PFSK-1 (cell line): ENCODE measurements around the gene NECAB3.

ENCODE experiments used
- FOXP2 ChIP-seq: optimal IDR thresholded peaks from 2 replicates; pipeline ENCODE3; 2011; ENCODE audit warnings: borderline replicate concordance, control low read depth, inconsistent platforms; ENCODE audit not compliant: insufficient read depth; ENCODE audit errors: extremely low read length, extremely low read depth
- POLR2AphosphoS5 ChIP-seq: IDR thresholded peaks from 2 replicates; pipeline ENCODE4 v1.6.1; 2012; ENCODE audit warnings: low read depth, mild to moderate bottlenecking, control low read depth, low read length, moderate library complexity
- REST ChIP-seq, 2 experiments: IDR thresholded peaks; 2 replicates each; pipeline versions ENCODE4 v1.6.1 to v1.8.0; 2011 to 2012; ENCODE audit warnings: low read depth in 2 of 2, low read length in 2 of 2, control low read depth in 1 of 2, inconsistent platforms in 1 of 2, mild to moderate bottlenecking in 1 of 2, moderate library complexity in 1 of 2; ENCODE audit not compliant: insufficient read depth in 1 of 2
- SIN3A ChIP-seq: IDR thresholded peaks from 2 replicates; pipeline ENCODE4 v1.6.1; 2012; ENCODE audit warnings: mild to moderate bottlenecking, low read length, moderate library complexity, borderline replicate concordance; ENCODE audit not compliant: insufficient read depth
- TAF1 ChIP-seq: IDR thresholded peaks from 2 replicates; pipeline ENCODE4 v1.6.1; 2012; ENCODE audit warnings: low read length, control low read depth, borderline replicate concordance; ENCODE audit not compliant: insufficient read depth

The NECAB3 gene

DNA sequence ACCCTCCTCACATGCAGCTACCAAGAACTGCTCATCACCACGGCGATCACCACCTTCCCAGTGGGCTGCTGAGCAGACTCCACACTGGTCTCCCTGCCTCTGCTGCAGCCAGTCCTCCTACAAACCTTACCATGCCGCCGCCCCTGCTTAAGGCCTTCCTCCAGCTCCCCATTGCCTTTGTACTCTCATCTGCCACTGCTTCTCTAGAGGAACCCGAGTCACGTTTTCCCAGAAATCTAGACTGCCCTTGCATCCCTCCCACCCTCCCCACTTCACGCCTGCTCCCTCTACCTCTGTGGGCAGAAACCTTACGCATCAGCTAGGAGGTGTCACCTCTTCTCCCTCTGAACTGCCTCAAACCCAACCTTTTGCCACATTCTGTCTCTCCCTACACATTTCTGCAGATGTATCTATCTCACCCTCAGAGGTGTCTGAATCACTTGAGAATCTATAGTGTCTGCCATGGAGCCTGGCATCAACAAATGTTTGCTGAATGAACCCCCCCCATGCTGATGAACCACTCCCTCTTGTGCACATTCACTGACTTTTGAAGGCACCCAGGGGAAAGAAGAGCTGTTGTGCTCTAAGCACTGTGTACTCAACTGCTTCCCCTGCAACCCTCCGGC lies 7.6 kb upstream of the NECAB3 start:
- TF ChIP-seq POLR2AphosphoS5 (no peak), TAF1 (no peak), REST (IDR thresholded peaks at IDR 0.05; ENCODE audit: insufficient read depth in 1 of 2, low read depth in 2 of 2, low read length in 2 of 2) (no peak), SIN3A (no peak), FOXP2 (no peak)

- TF ChIP-seq TAF1 (no peak), REST (IDR thresholded peaks at IDR 0.05; ENCODE audit: insufficient read depth in 1 of 2, low read depth in 2 of 2, low read length in 2 of 2) (no peak), FOXP2 (no peak), POLR2AphosphoS5 (no peak), SIN3A (no peak)
Observed at GRCh38 chr20:33681288-33681687, 7.1 kb upstream of the NECAB3 start.

DNA sequence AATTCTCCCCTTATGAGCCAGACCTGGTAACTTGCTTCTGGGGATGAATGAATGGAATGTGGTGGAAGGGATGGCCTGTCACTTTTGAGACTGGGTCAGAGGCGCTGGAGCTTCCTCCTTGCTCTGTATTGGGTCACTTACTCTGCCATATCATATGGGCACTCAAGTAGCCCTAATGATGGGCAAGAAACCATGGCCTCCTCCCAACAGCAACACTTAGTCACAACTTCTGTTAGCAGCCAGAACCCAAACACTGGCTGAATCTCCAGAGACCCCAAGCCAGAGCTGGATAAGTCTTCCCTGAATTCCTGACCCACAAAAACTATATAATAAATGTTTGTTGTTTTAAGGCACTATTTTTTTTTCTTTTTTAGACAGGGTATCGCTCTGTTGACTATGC lies 6.5 kb upstream of the NECAB3 start:
- no peak for TF ChIP-seq FOXP2
- TF ChIP-seq SIN3A: no peak
- no peak for TF ChIP-seq POLR2AphosphoS5
- TF ChIP-seq TAF1: no peak
- TF ChIP-seq REST (IDR thresholded peaks at IDR 0.05; ENCODE audit: insufficient read depth in 1 of 2, low read depth in 2 of 2, low read length in 2 of 2): no peak

- no peak for TF ChIP-seq REST (IDR thresholded peaks at IDR 0.05; ENCODE audit: insufficient read depth in 1 of 2, low read depth in 2 of 2, low read length in 2 of 2)
- TF ChIP-seq TAF1: no peak
- no peak for TF ChIP-seq SIN3A
- no peak for TF ChIP-seq FOXP2
- TF ChIP-seq POLR2AphosphoS5: no peak
Observed at GRCh38 chr20:33679758-33680485, 5.7 kb upstream of the NECAB3 start.

GRCh38 chr20:33677991-33678702 lies 3.9 kb upstream of the NECAB3 start:
- TF ChIP-seq POLR2AphosphoS5: no peak; the same call in 1 of the 2 replicates
- TF ChIP-seq FOXP2: no peak
- no peak for TF ChIP-seq SIN3A
- no peak for TF ChIP-seq TAF1
- TF ChIP-seq REST (IDR thresholded peaks at IDR 0.05; ENCODE audit: insufficient read depth in 1 of 2, low read depth in 2 of 2, low read length in 2 of 2): no peak
